DOHH2 (cell line): ENCODE results near the gene TRAF6.

ENCODE experiments used
- EZH2phosphoT487 ChIP-seq: fragments of 200-600 bp; sonication (generic); IDR thresholded peaks from 2 replicates; pipeline ENCODE4 v1.6.1; 2017; ENCODE audit warnings: borderline replicate concordance, mild to moderate bottlenecking, antibody characterized with exemption, low read length, moderate library complexity, mixed read lengths
- TF ChIP-seq, protein P1 (sequence below): fragments of 200-600 bp; sonication (generic); IDR thresholded peaks from one replicate; pipeline ENCODE4 v1.5.1; 2014; ENCODE audit warnings: antibody characterized with exemption, mild to moderate bottlenecking, low read depth, low read length; ENCODE audit not compliant: poor library complexity, severe bottlenecking

DNA sequence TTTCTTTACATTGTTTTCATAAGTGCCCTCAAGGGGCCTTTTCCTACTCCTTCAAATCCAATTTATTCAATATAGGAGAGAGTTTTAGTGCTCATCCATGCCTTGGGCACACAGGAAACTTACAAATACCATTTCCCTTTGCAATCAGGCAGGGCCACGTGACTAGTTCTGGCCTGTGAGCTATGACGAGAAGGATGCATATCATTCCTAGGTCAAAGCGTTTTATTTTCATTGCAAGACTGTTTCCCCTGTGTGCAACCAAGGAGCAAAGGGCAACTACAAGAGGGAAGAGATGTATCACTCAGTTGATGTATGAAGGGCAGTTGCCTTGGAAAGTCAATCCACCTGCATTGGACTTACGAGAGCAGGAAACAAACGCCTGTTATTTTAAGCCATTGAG lies 1.9 kb upstream of the TRAF6 start:
- TF ChIP-seq EZH2phosphoT487, result no peak
- TF ChIP-seq, protein P1, sequence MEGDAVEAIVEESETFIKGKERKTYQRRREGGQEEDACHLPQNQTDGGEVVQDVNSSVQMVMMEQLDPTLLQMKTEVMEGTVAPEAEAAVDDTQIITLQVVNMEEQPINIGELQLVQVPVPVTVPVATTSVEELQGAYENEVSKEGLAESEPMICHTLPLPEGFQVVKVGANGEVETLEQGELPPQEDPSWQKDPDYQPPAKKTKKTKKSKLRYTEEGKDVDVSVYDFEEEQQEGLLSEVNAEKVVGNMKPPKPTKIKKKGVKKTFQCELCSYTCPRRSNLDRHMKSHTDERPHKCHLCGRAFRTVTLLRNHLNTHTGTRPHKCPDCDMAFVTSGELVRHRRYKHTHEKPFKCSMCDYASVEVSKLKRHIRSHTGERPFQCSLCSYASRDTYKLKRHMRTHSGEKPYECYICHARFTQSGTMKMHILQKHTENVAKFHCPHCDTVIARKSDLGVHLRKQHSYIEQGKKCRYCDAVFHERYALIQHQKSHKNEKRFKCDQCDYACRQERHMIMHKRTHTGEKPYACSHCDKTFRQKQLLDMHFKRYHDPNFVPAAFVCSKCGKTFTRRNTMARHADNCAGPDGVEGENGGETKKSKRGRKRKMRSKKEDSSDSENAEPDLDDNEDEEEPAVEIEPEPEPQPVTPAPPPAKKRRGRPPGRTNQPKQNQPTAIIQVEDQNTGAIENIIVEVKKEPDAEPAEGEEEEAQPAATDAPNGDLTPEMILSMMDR, result no peak
